Right ventricle myocardium inferior (tissue), 1 donor: ENCODE data around the gene USP43. TPM values are rescaled to one million over a fixed set of nuclear protein-coding genes. Genes with fewer than 3 reads are reported as not detected.
A peak's percentile ranks its signal among the peaks of the same experiment; 100 is the strongest.

Experiments
- ATAC-seq: fragments of 200-7000 bp; cut with Tn5 transposase; one replicate; pipeline ENCODE4 v1.9.1; 2020; ENCODE audit warnings: mild to moderate bottlenecking, moderate library complexity
- DNase-seq: peaks from one replicate; pipeline ENCODE4 v3.0.0; 2021; ENCODE audit errors: missing footprints
- intact Hi-C: fragments of 100-400 bp; cut with DNase I; formaldehyde crosslinking; loops from one replicate; pipeline ENCODE4 v1.11.0; 2022
- total RNA-seq: library from RNA; stranded (reverse); fragmentation: NEBNext Ultra II Directional; extraction: Animal tissue kit (Norgen Biotek cat#: 25700); gene quantifications from one replicate; pipeline ENCODE4 v1.2.1, GENCODE V29; 2021
- donor health status: DM: no; HTN: yes; CAD: no; lungs with severe emphysema.

The USP43 gene
- total RNA-seq, 1 donor from 2014 or later = not detected

DNA sequence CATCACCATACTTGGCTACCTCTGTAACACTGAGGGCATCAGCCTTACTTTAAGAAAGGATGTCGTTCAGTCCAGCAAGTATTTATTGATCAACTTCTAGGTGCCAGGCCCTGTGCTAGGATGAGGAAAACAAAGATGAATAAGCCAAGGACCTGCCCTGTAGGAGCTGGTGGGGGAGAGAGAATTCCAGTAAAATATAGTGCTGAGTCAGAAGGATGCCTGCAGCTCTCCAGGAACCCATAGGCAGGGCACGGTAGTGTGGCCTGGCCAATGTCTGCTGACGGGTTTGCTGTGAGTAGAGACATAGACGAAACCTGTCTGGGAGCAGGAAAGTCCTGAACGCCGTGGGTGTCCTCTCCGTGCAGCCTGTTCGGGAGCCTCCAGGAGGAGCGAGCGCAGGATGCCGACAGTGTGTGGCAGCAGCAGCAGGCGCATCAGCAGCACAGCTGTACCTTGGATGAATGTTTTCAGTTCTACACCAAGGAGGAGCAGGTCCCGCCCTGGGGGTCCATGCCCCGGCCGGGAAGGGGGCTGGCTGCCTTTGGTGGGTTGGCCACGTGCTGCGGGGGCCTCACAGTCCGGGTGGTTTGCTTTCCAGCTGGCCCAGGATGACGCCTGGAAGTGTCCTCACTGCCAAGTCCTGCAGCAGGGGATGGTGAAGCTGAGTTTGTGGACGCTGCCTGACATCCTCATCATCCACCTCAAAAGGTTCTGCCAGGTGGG, 55.6 kb downstream of the USP43 start:
- DNase-seq = no peak
- ATAC-seq = no peak
- intact Hi-C loops = no loop called here

DNA sequence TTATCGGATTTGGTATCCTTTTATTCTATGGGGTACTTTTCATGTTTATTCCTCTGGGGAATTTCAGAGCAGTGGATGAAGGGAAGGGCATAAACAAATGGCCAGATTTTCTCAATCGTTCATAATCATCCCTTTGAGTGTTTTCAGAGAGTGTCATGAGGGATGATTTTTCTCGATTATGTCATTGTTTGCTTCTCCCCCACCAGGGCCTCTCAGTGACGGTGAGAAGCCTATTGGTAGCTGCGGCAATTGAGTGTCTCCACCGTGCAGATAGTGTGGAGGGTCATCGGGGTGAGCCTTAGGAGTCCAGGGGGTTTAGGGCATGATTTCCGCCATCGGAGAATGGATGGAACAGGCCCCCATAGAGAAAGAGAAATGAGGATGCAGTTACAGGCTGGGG, 57.2 kb downstream of the USP43 start:
- ATAC-seq (no peak), DNase-seq (no peak)
- intact Hi-C loops = no loop called here

DNA sequence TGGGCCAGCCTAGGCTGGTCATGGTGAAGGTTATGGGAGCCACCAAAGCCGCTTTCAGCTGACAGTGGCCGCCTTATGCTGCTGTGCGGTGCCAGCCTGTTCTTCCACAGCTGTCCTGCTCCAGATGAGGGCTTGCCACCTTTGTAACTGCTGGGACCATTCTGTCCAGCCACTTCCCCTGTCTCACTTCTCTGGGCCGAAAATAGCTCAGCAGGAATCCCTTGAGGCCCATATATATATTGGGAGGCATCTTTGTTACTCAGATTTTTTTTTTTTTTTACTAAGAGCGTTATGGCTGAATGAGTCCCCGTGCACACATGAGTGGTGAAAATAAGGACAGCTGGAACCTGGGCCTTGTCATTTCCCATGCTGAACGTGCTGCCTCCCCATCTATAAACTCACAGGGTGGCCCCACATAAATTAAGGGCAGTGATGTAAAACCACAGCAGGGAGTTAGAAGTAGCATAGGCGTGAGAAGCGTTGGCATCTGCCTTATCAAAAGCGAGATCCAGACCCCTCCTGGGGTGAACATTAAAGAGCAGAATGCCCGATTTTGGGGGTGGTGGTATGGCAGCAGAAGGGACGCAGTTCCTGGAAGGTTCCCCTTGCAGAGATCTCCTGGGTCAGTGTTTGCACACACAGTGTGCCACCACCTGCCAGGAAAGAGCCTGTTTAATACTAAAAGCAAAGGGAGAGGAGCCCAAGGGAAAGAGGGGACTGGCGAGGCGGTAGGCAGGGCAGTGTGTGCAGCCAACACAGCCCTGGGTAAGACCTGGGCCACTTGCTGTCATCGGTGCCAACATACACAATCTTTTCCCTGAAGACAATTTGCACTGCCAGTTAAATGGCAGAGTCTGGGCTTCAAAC, 57.8 kb downstream of the USP43 start:
- ATAC-seq (no peak), DNase-seq (no peak)
- intact Hi-C loops = no loop called here

DNA sequence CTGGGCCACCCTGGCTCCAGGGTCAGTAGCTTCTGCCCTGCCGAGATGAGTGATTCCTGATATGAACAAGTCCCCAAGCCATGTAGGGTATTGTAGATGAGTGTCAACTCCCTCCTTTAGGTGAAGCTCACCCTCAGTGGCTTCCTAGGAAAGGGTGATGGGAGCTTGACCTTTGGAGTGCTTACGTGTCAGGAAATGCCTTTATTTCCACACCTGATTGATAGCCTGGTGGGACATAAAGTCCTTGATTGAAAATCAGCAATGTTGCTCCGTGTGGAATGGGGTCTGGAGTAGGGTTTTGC, 58.4 kb downstream of the USP43 start:
- ATAC-seq (no peak), DNase-seq (no peak)
- intact Hi-C loops = no loop called here

DNA sequence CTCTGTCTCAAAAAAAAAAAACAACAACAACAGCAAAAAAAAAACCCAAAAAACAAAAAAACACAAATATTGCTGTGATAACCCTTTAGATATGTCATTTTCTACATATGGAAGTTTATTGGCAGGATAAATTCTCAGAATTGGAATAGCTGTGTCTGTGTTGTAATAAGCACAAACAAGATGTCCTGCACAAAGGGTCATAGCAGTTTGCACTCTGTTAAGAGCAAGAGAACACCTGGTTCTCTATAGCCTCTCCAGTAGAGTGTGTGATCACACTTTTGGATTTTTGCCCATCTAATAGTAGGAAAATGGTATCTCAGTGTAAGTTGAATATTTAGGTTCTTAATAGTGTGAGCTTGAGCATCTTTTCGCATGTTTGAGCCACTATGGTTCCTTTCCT, 60.4 kb downstream of the USP43 start:
- ATAC-seq = no peak
- DNase-seq = no peak
- intact Hi-C loops = no loop called here

DNA sequence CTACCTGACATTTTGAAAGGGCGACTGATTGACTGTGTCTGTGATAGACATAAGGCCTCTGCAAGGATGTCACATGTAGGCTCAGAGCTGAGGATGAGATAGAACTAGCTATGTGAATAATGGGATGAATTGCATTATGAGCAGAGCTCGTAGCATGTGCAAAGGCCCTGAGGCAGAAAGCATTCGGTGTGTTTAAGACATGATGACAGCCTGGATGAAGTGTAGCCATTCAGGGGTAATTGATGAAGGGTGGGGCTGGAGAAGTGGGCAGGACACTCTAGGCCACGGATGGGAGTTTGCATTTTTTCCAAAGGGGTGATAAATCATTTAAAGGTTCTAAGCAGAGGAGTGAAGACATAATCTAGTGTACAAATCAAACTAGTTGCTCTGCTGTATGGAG, 62.6 kb downstream of the USP43 start:
- DNase-seq (no peak), ATAC-seq (no peak)
- intact Hi-C loops = no loop called here

DNA sequence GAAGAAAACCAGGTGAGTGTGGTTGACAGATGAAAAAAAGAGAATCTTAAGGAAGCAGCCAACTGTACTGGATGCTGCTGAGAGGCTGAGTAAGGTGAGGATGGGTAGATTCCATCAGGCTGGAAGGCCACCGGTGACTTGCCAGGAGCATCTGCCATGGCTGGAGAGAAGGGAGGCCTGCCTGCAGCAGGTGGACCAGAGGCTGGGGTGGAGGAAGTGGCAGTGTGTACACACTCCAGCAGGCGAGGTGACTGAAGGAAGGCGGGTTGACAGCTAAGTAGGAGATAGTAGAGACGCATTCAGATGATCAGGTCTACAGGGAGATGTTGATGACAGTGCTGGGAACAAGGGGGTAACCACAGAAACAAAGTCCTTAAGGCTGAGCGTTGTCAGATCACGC, 69.5 kb downstream of the USP43 start:
- ATAC-seq (no peak), DNase-seq (no peak)
- intact Hi-C loops = no loop called here

DNA sequence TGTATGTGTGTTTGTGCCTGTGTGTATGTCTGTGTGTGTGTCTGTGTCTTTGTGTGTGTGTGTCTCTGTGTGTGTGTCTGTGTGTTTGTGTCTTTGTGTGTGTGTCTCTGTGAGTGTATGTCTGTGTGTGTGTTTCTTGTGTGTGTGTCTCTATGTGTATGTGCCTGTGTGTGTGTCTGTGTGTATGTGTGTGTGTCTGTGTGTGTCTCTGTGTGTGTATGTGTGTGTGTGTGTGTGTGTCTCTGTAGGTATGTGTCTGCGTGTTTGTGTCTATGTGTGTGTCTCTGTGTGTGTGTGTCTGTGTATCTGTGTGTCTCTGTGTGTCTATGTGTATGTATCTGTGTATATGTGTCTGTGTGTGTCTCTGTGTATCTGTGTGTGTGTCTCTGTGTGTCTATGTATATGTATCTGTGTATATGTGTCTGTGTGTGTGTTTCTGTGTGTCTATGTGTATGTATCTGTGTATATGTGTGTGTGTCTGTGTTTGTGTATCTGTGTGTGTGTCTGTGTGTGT, 70.2 kb downstream of the USP43 start:
- ATAC-seq = no peak
- DNase-seq = no peak
- intact Hi-C loops = no loop called here

DNA sequence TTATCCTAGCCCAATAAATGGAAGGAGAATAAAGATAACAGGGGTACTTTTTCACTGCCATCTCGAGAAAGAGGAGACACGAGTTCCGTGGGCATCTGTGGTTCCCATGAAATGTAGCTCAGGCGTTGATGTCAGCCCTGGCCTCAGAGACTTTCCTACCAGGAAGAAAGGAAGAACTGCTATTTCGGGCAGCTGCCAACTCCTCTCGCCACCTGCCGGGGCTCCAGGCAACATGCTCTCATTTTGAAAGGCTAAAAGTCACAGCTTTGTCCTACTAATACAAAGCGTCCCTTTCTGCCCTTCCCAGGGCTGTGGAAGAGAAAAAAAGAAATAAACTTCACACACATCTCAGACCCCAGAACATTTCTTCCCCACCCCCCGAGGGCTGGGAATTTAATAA, 80.3 kb downstream of the USP43 start:
- DNase-seq (no peak), ATAC-seq (no peak)
- intact Hi-C loops = loop anchor here (5.0 kb wide), 1 partner anchor 148 kb away; the partner anchor contains the start of genes CFAP52 and STX8

DNA sequence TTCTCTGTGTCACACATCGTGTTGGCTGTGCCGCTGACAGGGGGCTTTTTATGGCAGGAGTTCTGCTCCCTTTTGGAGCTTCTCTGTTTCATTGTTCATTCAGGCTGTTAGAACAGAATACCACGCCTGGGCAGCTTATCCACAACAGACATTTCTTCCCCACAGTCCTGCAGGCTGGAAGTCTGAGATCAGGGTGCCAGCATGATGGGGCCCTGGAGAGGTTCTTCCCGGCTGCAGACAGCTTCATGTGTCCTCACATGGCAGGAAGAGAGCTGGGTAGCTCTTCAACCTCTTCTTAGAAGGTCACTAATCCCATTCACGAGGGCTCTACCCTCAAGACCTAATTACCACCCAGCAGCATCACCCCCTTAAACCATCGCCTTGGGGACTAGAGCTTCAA, 81.0 kb downstream of the USP43 start:
- intact Hi-C loops = loop anchor here (5.0 kb wide), 1 partner anchor 149 kb away; the partner anchor contains the start of genes CFAP52 and STX8
- DNase-seq (no peak), ATAC-seq (no peak)

DNA sequence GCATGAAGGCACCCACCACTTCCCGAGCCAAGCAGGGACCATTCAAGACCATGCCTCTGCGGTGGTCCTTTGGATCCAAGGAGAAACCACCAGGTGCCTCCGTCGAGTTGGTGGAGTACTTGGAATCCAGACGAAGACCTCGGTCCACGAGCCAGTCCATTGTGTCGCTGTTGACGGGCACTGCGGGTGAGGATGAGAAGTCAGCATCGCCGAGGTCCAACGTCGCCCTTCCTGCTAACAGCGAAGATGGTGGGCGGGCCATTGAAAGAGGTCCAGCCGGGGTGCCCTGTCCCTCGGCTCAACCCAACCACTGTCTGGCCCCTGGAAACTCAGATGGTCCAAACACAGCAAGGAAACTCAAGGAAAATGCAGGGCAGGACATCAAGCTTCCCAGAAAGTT, 82.7 kb downstream of the USP43 start:
- ATAC-seq = no peak
- DNase-seq = no peak
- intact Hi-C loops = loop anchor here (2.0 to 5.0 kb wide), 2 partner anchors 151 to 163 kb away; partner anchors contain the start of genes CFAP52 and STX8

DNA sequence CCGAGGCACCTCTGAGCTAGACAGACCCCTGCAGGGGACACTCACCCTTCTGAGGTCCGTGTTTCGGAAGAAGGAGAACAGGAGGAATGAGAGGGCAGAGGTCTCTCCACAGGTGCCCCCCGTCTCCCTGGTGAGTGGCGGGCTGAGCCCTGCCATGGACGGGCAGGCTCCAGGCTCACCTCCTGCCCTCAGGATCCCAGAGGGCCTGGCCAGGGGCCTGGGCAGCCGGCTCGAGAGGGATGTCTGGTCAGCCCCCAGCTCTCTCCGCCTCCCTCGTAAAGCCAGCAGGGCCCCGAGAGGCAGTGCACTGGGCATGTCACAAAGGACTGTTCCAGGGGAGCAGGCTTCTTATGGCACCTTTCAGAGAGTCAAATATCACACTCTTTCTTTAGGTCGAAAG, 83.2 kb downstream of the USP43 start:
- intact Hi-C loops = loop anchor here (2.0 to 5.0 kb wide), 2 partner anchors 151 to 162 kb away; partner anchors contain the start of genes CFAP52 and STX8
- DNase-seq (no peak), ATAC-seq (no peak)

DNA sequence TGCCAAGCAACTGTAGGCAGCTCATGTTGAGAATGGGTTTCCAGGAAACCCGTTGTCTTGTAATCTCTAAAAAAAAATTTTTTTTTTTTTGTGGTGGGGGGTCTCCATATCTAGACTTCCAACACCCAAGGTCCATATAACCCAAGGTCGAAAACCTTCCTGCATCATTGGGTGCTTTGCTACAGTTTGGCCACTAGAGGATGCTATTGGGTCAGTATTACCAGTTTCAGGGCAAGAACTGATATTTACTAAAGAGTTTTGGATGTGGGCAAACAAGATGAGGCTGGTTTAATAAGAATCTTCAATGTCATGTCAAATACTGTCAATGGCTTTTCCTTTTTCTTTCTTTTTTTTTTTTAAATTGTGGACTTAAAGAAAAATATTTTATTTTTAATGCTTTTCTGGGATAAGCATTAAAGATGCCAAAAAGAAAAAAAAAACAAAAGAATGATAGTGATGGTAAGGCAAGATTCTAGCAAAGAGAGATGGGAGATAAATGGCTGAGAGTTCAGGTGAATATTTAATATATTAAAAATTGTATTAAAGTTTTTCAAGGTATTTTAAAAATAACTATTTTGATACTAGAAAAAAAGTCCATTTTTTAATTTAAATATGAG, 83.8 kb downstream of the USP43 start:
- intact Hi-C loops = loop anchor here (2.0 to 5.0 kb wide), 2 partner anchors 152 to 162 kb away; partner anchors contain the start of genes CFAP52 and STX8
- ATAC-seq = peak; percentile 63
- no peak for DNase-seq

DNA sequence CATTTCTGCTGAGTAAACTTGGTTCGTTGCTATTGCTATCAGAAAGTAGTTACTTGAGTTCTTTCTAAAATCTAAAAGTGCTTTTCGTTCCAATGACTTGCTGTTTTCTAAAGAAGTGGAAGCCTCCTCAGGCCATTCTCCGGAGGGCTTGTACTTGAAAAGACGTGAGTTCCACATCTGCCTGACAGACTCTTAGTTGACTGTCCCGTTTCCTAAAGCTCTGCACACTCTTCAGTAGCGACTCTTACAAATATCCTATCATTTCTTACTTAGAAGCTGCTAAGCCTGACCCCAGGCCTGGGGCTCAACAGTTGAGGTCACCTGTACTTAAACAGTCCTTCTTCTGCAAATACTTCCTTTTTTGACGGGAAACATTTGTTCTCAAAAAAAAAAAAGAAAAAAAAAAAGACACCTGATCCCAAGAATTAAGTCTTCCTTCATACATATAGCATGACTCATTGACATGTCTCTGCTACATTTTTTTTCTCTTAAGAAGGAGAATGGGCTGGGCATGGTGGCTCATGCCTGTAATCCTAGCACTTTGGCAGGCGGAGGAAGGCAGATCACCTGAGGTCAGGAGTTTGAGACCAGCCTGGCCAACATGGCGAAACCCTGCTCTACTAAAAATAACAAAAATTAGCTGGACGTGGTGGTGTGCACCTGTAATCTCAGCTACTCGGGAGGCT, 84.6 kb downstream of the USP43 start:
- intact Hi-C loops = loop anchor here (2.0 to 10.0 kb wide), 4 partner anchors 37 to 885 kb away; partner anchors contain the start of genes CFAP52 and STX8
- no peak for DNase-seq

DNA sequence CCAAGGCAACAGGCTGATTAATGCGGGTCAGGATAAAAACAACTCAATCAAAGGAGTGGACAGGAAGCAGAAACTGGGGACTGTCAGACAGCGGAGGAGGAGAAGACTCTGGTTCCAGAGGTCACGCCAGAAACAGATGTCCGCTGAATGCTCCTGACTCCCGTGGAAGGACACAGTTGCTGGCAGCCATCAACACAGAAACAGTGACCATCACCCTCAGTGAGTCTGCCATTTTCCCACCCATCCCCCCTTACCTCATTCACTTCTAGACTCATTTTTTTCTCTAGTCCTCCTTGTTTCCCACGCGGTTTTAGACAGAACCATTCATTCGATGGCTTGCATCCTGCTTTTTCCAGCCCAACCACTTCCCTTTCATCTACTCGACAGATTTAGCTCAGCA, 105.2 kb downstream of the USP43 start:
- intact Hi-C loops = no loop called here
- DNase-seq (no peak), ATAC-seq (peak; percentile 34)

More for the DNA sequence above, 84.6 kb downstream of the USP43 start:
- ATAC-seq = no peak

DNA sequence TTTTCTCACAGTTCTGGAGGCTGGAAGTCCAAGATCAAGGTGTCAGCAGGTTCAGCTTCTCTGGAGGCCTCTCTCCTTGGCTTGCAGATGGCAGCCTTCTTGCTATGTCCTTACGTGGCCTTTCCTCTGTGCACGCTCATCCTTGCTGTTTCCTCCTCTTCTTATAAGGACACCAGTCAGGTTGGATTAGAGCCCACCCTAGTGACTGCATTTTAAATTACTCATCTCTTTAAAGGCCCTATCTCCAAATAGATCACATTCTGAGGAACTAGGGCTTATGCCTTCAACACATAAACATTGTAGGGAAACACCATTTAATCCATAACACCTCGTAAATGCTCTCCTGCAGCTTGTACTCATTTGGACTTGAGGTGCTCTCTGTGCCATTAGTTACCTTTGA, 109.8 kb downstream of the USP43 start:
- ATAC-seq = no peak
- no peak for DNase-seq
- intact Hi-C loops = no loop called here

DNA sequence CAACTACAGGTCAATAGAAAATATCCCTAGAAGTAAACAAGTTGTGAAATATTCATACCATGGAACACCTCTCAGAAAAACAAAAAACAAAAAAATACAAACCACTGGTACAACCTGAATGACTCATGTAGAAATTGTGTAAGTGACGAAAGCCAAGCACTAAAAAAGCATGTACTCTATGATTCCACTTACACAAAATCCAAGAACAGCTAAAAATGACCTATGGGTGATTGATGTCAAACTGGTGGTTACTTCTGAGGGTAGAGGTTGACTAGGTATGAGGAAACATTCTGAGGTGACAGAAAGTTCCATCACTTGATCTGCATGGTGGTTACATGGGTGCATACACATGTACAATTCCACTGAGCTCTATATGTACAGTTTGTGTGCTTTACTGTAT, 114.9 kb downstream of the USP43 start:
- intact Hi-C loops = no loop called here
- ATAC-seq (no peak), DNase-seq (no peak)

DNA sequence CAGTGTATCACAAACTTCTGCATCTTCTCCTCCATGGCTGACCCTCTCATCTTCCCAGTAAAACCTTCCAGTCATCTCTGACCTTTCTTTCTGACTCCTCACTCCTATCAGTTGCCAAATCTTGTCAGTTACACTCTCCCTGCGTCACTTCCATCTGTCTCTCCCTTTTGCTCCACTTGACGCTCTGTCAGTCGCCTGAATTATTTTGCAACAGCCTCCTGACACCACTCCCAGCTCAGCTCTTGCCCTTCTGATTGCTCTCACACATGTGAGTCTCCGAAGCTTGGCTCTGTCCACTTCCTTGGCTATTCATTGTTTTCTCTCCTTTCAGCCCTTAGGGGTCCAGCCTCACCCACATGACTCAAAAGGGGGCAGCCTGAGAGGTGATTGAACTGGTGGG, 118.3 kb downstream of the USP43 start:
- intact Hi-C loops = no loop called here
- ATAC-seq (peak; percentile 50), DNase-seq (no peak)

DNA sequence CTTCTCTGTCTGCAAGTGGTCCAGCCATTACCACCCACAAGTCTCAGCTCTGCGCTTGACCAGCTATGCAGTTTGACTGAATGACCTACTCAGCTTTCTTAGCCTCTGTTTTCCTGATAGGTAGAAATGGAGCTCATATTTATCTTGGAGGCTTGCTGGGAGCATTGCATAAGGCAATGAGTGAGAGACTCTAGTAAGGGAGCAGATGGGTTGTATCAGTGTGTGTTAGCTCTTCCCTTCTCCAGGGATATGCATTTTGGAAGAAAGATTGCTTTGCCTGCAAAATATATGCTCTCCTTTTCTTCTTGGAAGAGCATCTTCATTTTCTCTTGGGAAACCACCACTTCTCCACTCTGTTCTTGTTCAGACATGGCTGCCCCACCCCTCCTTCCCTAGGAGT, 120.0 kb downstream of the USP43 start:
- intact Hi-C loops = loop anchor here (5.0 kb wide), 1 partner anchor 33 kb away; no protein-coding TSS in a partner anchor
- DNase-seq (no peak), ATAC-seq (peak; percentile 81)
